Midbrain (tissue), 1 donor: ENCODE results near the gene ADAMTS17.

Source experiments
- DNase-seq: peaks from one replicate; lab custom pipeline; 2025; lab: John Stamatoyannopoulos, UW

Gene ADAMTS17

GRCh38 chr15:100131321-100132224 lies 210.2 kb downstream of the ADAMTS17 start:
- DNase-seq: no peak

GRCh38 chr15:100129677-100130076 lies 212.1 kb downstream of the ADAMTS17 start:
- DNase-seq: no peak

- DNase-seq: peak; percentile 60
These were observed 216.2 kb downstream of the ADAMTS17 start for GRCh38 chr15:100125401-100126191.

GRCh38 chr15:100124936-100125335 lies 216.8 kb downstream of the ADAMTS17 start:
- no peak for DNase-seq

GRCh38 chr15:100124361-100124760 lies 217.4 kb downstream of the ADAMTS17 start:
- DNase-seq: no peak

GRCh38 chr15:100123611-100124010 lies 218.2 kb downstream of the ADAMTS17 start:
- DNase-seq: no peak

GRCh38 chr15:100121285-100121684 lies 220.5 kb downstream of the ADAMTS17 start:
- no peak for DNase-seq

GRCh38 chr15:100120111-100120510 lies 221.7 kb downstream of the ADAMTS17 start:
- DNase-seq: no peak

- DNase-seq: no peak
These were observed 223.2 kb downstream of the ADAMTS17 start for GRCh38 chr15:100118546-100118945.

GRCh38 chr15:100116416-100117190 lies 225.2 kb downstream of the ADAMTS17 start:
- no peak for DNase-seq

GRCh38 chr15:100115711-100116090 lies 226.1 kb downstream of the ADAMTS17 start:
- DNase-seq: no peak

GRCh38 chr15:100115066-100115710 lies 226.6 kb downstream of the ADAMTS17 start:
- DNase-seq: no peak

GRCh38 chr15:100114571-100114970 lies 227.2 kb downstream of the ADAMTS17 start:
- DNase-seq: no peak

- peak; percentile 55 for DNase-seq
These were observed 227.7 kb downstream of the ADAMTS17 start for GRCh38 chr15:100114100-100114499.

- no peak for DNase-seq
These were observed 228.3 kb downstream of the ADAMTS17 start for GRCh38 chr15:100113351-100114080.

- no peak for DNase-seq
These were observed 229.0 kb downstream of the ADAMTS17 start for GRCh38 chr15:100112636-100113305.

- no peak for DNase-seq
These were observed 229.7 kb downstream of the ADAMTS17 start for GRCh38 chr15:100112061-100112420.

GRCh38 chr15:100111125-100112060 lies 230.4 kb downstream of the ADAMTS17 start:
- DNase-seq: peak; percentile 31

- DNase-seq: no peak
These were observed 232.2 kb downstream of the ADAMTS17 start for GRCh38 chr15:100109486-100110035.
